ENCODE results near the gene POLDIP3. TPM values are rescaled to one million over a fixed set of nuclear protein-coding genes. Genes with fewer than 3 reads are reported as not detected.
A peak's percentile ranks its signal among the peaks of the same experiment; 100 is the strongest.

Gene POLDIP3
- total and polyA plus RNA-seq, 2 of the 4 experiments (the other 2 are of a cell fraction): 33.9 to 43.6 TPM

DNA sequence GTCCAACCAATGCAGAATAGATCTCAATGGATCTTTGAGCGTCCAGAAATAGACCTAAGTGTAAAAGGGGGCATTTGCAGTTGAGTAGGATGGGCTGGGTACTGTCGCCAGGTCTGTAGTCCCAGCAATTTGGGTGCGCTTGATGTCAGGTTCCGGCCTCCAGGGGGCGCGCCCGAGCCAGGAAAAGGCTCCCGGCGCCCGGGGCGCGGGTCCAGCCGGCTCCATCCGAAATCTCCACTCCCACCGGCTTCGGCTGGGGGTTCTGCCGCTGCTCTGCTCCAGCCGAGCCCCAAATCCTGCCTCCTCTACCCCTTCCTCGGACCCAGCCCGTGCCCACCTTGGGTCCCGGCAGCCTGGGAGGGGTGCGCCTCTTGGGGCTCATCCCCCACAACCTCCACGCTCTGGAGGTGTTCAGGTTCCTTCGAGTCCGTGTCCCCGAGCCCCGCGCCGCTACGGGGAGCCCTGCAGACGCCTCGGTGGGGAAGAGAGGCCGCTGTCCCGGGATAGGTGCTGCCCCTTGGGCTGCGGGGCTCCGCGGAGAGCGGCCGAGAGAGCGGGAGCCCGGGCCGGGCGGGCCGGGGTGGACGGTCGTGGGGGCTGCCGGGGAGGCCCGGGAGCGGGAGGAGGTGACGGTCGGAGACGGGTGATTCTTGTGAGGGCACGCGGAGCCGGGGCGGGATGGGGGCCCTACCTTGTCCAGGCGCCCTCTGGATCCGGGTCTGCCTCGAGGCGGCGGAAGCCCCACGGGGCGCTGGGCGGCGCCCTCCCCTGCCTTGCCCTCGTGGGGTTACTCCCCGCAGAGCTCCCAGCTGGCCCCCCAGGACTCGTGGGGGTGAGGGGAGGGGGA lies 47.5 kb upstream of the POLDIP3 start (continued):
- TF ChIP-seq MAZ (IDR thresholded peaks at IDR 0.05; ENCODE audit: borderline replicate concordance, low read depth, low read length): peak; percentile 31; the same call in 1 of the 2 replicates
- no peak for TF ChIP-seq BHLHE40 (IDR thresholded peaks at IDR 0.05; ENCODE audit: low read depth, low read length)
- no peak for TF ChIP-seq MXI1 (IDR thresholded peaks at IDR 0.05; ENCODE audit: borderline replicate concordance, low read depth, low read length)

DNA sequence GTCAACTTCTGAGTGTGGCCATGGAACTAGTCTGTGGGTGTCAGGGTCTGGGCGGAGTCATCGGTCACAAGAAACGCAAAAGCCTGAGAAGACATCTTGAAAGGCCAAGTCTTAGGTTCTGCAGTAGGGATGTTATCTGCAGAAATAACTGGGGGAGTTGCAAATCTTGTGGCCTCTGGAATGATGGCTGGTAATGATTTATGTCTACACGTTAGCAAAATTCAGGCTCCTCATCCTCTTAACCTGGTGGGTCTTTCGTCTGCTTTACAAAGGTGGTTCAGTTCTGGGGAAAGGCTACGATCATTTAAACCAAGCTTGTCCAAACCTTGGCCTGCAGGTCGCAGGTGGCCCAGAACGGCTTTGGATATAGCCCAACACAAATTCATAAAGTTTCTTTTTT lies 41.9 kb upstream of the POLDIP3 start:
- no peak overlapping the region for H2AFZ ChIP-seq (replicated peaks; ENCODE audit: low read length, poor library complexity)
- no peaks in the 10 kb centered on the region for H3K9me1 ChIP-seq (ENCODE audit: insufficient read depth, low read length)
- H2AK5ac ChIP-seq (ENCODE audit: low read depth, low read length): no peak overlapping the region
- dilution Hi-C loops (cut with HindIII; ENCODE audit: low sequenced_read_pairs, unreplicated experiment): no loop called here
- H3K4me1 ChIP-seq (ENCODE audit: control insufficient read depth, insufficient read depth, low read length): no peaks in the 10 kb centered on the region
- H4K20me1 ChIP-seq (ENCODE audit: insufficient read depth, low read length): no peaks in the 10 kb centered on the region; the same call in 1 of the 2 replicates
- H3K36me3 ChIP-seq (ENCODE audit: control insufficient read depth, insufficient read depth, low read length): no peaks in the 10 kb centered on the region
- H4K8ac ChIP-seq (ENCODE audit: low read depth in 2 of 2, low read length in 2 of 2): no peak overlapping the region
- H3K9me3 ChIP-seq (ENCODE audit: control insufficient read depth, insufficient read depth, low read length): no peaks in the 10 kb centered on the region
- POLR2A ChIA-PET (ENCODE audit: unreplicated experiment): no interaction called here
- H3K27ac ChIP-seq (ENCODE audit: insufficient read depth, low read length): no peak overlapping the region
- no peak overlapping the region for H2AK9ac ChIP-seq (replicated peaks; ENCODE audit: low read depth, low read length, poor library complexity)
- no peaks in the 10 kb centered on the region for H3K79me1 ChIP-seq (ENCODE audit: low read depth in 1 of 2, low read length in 2 of 2)
- H4K91ac ChIP-seq (ENCODE audit: insufficient read depth, low read depth, low read length): no peak overlapping the region
- H3K23ac ChIP-seq (ENCODE audit: low read depth, low read length): no peak overlapping the region
- H3K9ac ChIP-seq (ENCODE audit: low read depth, low read length): no peak overlapping the region
- no peak for TF ChIP-seq MAFK (IDR thresholded peaks at IDR 0.05; ENCODE audit: low read depth, low read length)
- TF ChIP-seq, protein P1, sequence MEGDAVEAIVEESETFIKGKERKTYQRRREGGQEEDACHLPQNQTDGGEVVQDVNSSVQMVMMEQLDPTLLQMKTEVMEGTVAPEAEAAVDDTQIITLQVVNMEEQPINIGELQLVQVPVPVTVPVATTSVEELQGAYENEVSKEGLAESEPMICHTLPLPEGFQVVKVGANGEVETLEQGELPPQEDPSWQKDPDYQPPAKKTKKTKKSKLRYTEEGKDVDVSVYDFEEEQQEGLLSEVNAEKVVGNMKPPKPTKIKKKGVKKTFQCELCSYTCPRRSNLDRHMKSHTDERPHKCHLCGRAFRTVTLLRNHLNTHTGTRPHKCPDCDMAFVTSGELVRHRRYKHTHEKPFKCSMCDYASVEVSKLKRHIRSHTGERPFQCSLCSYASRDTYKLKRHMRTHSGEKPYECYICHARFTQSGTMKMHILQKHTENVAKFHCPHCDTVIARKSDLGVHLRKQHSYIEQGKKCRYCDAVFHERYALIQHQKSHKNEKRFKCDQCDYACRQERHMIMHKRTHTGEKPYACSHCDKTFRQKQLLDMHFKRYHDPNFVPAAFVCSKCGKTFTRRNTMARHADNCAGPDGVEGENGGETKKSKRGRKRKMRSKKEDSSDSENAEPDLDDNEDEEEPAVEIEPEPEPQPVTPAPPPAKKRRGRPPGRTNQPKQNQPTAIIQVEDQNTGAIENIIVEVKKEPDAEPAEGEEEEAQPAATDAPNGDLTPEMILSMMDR (conservative IDR thresholded peaks at IDR 0.05; ENCODE audit: low read depth, low read length): no peak
- TF ChIP-seq, protein P2, sequence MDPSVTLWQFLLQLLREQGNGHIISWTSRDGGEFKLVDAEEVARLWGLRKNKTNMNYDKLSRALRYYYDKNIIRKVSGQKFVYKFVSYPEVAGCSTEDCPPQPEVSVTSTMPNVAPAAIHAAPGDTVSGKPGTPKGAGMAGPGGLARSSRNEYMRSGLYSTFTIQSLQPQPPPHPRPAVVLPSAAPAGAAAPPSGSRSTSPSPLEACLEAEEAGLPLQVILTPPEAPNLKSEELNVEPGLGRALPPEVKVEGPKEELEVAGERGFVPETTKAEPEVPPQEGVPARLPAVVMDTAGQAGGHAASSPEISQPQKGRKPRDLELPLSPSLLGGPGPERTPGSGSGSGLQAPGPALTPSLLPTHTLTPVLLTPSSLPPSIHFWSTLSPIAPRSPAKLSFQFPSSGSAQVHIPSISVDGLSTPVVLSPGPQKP (IDR thresholded peaks at IDR 0.05; ENCODE audit: borderline replicate concordance, low read depth, low read length): no peak
- TF ChIP-seq CEBPB (IDR thresholded peaks at IDR 0.05; ENCODE audit: low read depth, low read length): no peak
- TF ChIP-seq MAZ (IDR thresholded peaks at IDR 0.05; ENCODE audit: borderline replicate concordance, low read depth, low read length): no peak
- TF ChIP-seq, protein P3, sequence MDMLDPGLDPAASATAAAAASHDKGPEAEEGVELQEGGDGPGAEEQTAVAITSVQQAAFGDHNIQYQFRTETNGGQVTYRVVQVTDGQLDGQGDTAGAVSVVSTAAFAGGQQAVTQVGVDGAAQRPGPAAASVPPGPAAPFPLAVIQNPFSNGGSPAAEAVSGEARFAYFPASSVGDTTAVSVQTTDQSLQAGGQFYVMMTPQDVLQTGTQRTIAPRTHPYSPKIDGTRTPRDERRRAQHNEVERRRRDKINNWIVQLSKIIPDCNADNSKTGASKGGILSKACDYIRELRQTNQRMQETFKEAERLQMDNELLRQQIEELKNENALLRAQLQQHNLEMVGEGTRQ (IDR thresholded peaks at IDR 0.05; ENCODE audit: low read depth, low read length): no peak
- TF ChIP-seq RFX5 (IDR thresholded peaks at IDR 0.05; ENCODE audit: low read depth, low read length): no peak
- TF ChIP-seq RAD21 (IDR thresholded peaks at IDR 0.05; ENCODE audit: low read length): no peak
- 98% methylated on average over 5 of the region's 8 CpGs; no CpG with 5 or more reads in 1 of the 2 experiments for WGBS, 2 experiments (ENCODE audit: extremely low coverage in 2 of 2, insufficient read length in 1 of 2)
- ATAC-seq (ENCODE audit: low read depth): no peak
- H2BK120ac ChIP-seq (ENCODE audit: low read depth, low read length): no peak overlapping the region
- no peak overlapping the region for H2BK15ac ChIP-seq (ENCODE audit: low read depth, low read length)
- in situ Hi-C loops (cut with MboI; ENCODE audit: low sequenced_read_pairs): no loop called here
- H4K5ac ChIP-seq (ENCODE audit: low read depth, low read length): no peak overlapping the region
- H3K14ac ChIP-seq (replicated peaks; ENCODE audit: low read depth, low read length): no peak overlapping the region
- intact Hi-C loops (cut with micrococcal nuclease): no loop called here
- no peak overlapping the region for H3K4ac ChIP-seq (ENCODE audit: low read depth, low read length)
- no peaks in the 10 kb centered on the region for H3K27me3 ChIP-seq (ENCODE audit: control insufficient read depth, insufficient read depth, low read length)
- no peak for DNase-seq
- H3K4me3 ChIP-seq (ENCODE audit: insufficient read depth, low read depth, low read length): no peak overlapping the region
- no TSS peak for BruUV-seq (replicated peaks)
- no peak overlapping the region for H3K18ac ChIP-seq (ENCODE audit: low read depth, low read length)
- H2BK20ac ChIP-seq (ENCODE audit: low read depth, low read length): no peak overlapping the region
- H3K56ac ChIP-seq (ENCODE audit: extremely low read depth, insufficient read depth, low read length): no peak overlapping the region
- H2BK5ac ChIP-seq (ENCODE audit: low read depth, low read length, poor library complexity, severe bottlenecking): no peak overlapping the region
- CTCF ChIA-PET: no interaction called here
- no peak overlapping the region for H3K4me2 ChIP-seq (ENCODE audit: low read depth, low read length)
